PC-3 (cell line): ENCODE measurements around the gene RBM20. TPM values are rescaled to one million over a fixed set of nuclear protein-coding genes. Genes with fewer than 3 reads are reported as not detected.
"Not testable (repeated sequence)": the region's sequence is repeated elsewhere in the genome, so short reads cannot be mapped to it uniquely, and the experiment has no call there.

Experiments
- ATAC-seq: fragments of 200-7000 bp; cut with Tn5 transposase; 2 replicates; pipeline ENCODE4 v1.9.1; 2020; ENCODE audit warnings: mild to moderate bottlenecking, moderate library complexity
- BruUV-seq: library from RNA; stranded (reverse); fragments of 400-500 nt; replicated peaks from 2 replicates; lab custom pipeline; 2021; lab: Mats Ljungman, UMichigan
- CTCF ChIA-PET: fragments of 300-600 bp; sonication (Branson Sonifier 250); formaldehyde crosslinking; loops from one replicate; lab custom pipeline; 2022; ENCODE audit warnings: antibody characterized with exemption; lab: Charles Lee
- POLR2A ChIA-PET: fragments of 300-600 bp; sonication (Branson Sonifier 250); formaldehyde crosslinking; loops from one replicate; lab custom pipeline; 2022; ENCODE audit warnings: antibody characterized with exemption; ENCODE audit not compliant: unreplicated experiment; lab: Charles Lee
- DNase-seq: peaks from one replicate; pipeline ENCODE4 v3.0.0-alpha.2; 2015
- H2AFZ ChIP-seq: fragments of 300-600 bp; sonication (generic); 2 replicates; pipeline ENCODE4 v1.6.0; 2016; ENCODE audit warnings: antibody characterized with exemption, low read length
- H3F3A ChIP-seq: fragments of 300-600 bp; sonication (generic); one replicate; pipeline ENCODE4 v1.6.0; 2017; ENCODE audit warnings: antibody characterized with exemption, low read length, control low read depth, mild to moderate bottlenecking; ENCODE audit not compliant: unreplicated experiment
- H3K27ac ChIP-seq: fragments of 300-600 bp; sonication (generic); 2 replicates; pipeline ENCODE4 v1.5.1; 2016; ENCODE audit warnings: mild to moderate bottlenecking, low read length
- H3K27me3 ChIP-seq: fragments of 300-600 bp; sonication (generic); 2 replicates; pipeline ENCODE4 v1.6.1; 2016; ENCODE audit warnings: low read length, mixed read lengths
- H3K36me3 ChIP-seq: fragments of 300-600 bp; sonication (generic); 2 replicates; pipeline ENCODE4 v1.6.1; 2016; ENCODE audit warnings: low read depth, mixed run types, low read length, mixed read lengths
- H3K4me1 ChIP-seq: fragments of 300-600 bp; sonication (generic); 2 replicates; pipeline ENCODE4 v1.5.1; 2016; ENCODE audit warnings: low read length; ENCODE audit not compliant: insufficient read depth
- H3K4me2 ChIP-seq: fragments of 300-600 bp; sonication (generic); 2 replicates; pipeline ENCODE4 v1.6.0; 2016; ENCODE audit warnings: low read length
- H3K4me3 ChIP-seq: fragments of 300-600 bp; sonication (generic); 2 replicates; pipeline ENCODE4 v1.5.1; 2016; ENCODE audit warnings: mild to moderate bottlenecking, low read length, mixed read lengths
- H3K79me2 ChIP-seq: fragments of 300-600 bp; sonication (generic); 2 replicates; pipeline ENCODE4 v1.6.1; 2017; ENCODE audit warnings: low read length, mixed read lengths
- H3K9ac ChIP-seq: fragments of 300-600 bp; sonication (generic); 2 replicates; pipeline ENCODE4 v1.6.0; 2016; ENCODE audit warnings: mild to moderate bottlenecking, low read length
- H3K9me2 ChIP-seq: fragments of 300-600 bp; sonication (generic); replicated peaks from 2 replicates; pipeline ENCODE4 v1.6.1; 2016; ENCODE audit warnings: mixed run types, low read length, mixed read lengths
- H3K9me3 ChIP-seq: fragments of 300-600 bp; sonication (generic); 2 replicates; pipeline ENCODE4 v1.6.1; 2016; ENCODE audit warnings: low read length, mixed read lengths
- H4K20me1 ChIP-seq: fragments of 300-600 bp; sonication (generic); 2 replicates; pipeline ENCODE4 v1.6.1; 2016; ENCODE audit warnings: low read length, mixed read lengths
- EZH2 ChIP-seq: fragments of 300-600 bp; sonication (generic); IDR thresholded peaks from one replicate; pipeline ENCODE4 v1.6.1; 2017; ENCODE audit warnings: antibody characterized with exemption, mild to moderate bottlenecking, low read length; ENCODE audit not compliant: unreplicated experiment
- EZH2phosphoT487 ChIP-seq: fragments of 300-600 bp; sonication (generic); IDR thresholded peaks from 2 replicates; pipeline ENCODE4 v1.6.1; 2018; ENCODE audit warnings: mild to moderate bottlenecking, antibody characterized with exemption, low read length, borderline replicate concordance
- intact Hi-C: fragments of 100-400 bp; cut with micrococcal nuclease; formaldehyde crosslinking; loops from 2 replicates; pipeline ENCODE4 v1.9.0; 2023
- total RNA-seq: library from RNA; depleted of rRNA; stranded (reverse); fragments of >200 nt; gene quantifications from 2 replicates; pipeline ENCODE4 v1.2.3, GENCODE V29; 2014
- TF ChIP-seq, protein P1 (sequence below): fragments of 300-600 bp; sonication (generic); conservative IDR thresholded peaks from 2 replicates; pipeline ENCODE4 v1.5.1; 2017; ENCODE audit warnings: antibody characterized with exemption, low read depth, mild to moderate bottlenecking, low read length

Gene RBM20
- total RNA-seq, 1 experiment from 2014 or later: 0.40 TPM

- peak; percentile 86 for ATAC-seq
Measured at GRCh38 chr10:110609605-110610004, 34.5 kb upstream of the RBM20 start.

DNA sequence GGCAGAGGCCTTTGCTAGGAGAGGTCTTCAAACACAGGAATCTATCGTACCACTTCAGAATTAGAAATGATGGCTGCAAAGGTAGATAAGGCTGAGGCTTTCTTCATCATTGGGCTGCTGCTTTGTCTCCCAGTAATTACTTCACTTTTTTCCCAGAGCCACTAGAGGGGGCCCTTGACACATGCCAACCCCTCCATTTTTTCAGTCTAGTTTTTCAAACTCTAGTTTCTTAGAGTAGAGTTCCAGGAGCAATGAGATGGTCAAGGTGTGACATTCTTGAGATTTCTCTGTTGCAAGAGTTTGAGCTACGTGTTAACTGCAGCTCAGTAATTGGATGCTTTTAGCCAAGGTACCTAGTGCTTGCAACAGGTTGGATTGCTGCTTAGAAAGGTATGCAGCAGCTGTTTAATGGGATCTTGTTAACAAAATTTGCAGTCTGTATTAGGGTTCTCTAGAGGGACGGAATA lies 33.8 kb upstream of the RBM20 start:
- H3K4me2 ChIP-seq: no peak overlapping the region
- DNase-seq (peak; percentile 60), ATAC-seq (peak; percentile 78)
- no TSS peak for BruUV-seq
- no peaks in the 10 kb centered on the region for H3K79me2 ChIP-seq
- H3K9ac ChIP-seq: no peak overlapping the region
- intact Hi-C loops: loop anchor here (1.0 to 5.0 kb wide), 5 partner anchors 18 to 282 kb away; no protein-coding TSS in a partner anchor
- TF ChIP-seq, protein P1, sequence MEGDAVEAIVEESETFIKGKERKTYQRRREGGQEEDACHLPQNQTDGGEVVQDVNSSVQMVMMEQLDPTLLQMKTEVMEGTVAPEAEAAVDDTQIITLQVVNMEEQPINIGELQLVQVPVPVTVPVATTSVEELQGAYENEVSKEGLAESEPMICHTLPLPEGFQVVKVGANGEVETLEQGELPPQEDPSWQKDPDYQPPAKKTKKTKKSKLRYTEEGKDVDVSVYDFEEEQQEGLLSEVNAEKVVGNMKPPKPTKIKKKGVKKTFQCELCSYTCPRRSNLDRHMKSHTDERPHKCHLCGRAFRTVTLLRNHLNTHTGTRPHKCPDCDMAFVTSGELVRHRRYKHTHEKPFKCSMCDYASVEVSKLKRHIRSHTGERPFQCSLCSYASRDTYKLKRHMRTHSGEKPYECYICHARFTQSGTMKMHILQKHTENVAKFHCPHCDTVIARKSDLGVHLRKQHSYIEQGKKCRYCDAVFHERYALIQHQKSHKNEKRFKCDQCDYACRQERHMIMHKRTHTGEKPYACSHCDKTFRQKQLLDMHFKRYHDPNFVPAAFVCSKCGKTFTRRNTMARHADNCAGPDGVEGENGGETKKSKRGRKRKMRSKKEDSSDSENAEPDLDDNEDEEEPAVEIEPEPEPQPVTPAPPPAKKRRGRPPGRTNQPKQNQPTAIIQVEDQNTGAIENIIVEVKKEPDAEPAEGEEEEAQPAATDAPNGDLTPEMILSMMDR: peak; percentile 78
- no peak for TF ChIP-seq EZH2
- TF ChIP-seq EZH2phosphoT487: no peak
- H2AFZ ChIP-seq: no peak overlapping the region
- no peak overlapping the region for H3K4me3 ChIP-seq
- H3K9me2 ChIP-seq: no peaks in the 10 kb centered on the region
- no peak overlapping the region for H3K27ac ChIP-seq
- no peaks in the 10 kb centered on the region for H3K4me1 ChIP-seq
- no peaks in the 10 kb centered on the region for H4K20me1 ChIP-seq
- POLR2A ChIA-PET: no interaction called here
- no peaks in the 10 kb centered on the region for H3K9me3 ChIP-seq
- CTCF ChIA-PET: interaction anchor here (1.1 to 1.8 kb wide), 2 partner anchors 62 to 136 kb away, joined by 3 to 7 read pairs; no protein-coding TSS in a partner anchor
- no peaks in the 10 kb centered on the region for H3F3A ChIP-seq
- no peaks in the 10 kb centered on the region for H3K36me3 ChIP-seq
- H3K27me3 ChIP-seq: no peaks in the 10 kb centered on the region

More at GRCh38 chr10:110609605-110610004, 34.5 kb upstream of the RBM20 start:
- BruUV-seq: no TSS peak
- POLR2A ChIA-PET: no interaction called here
- Histone ChIP-seq H3K36me3 (peaks cover 1% of the 10 kb centered on the region; the same call in 1 of the 2 replicates), H3K9me2 (no peaks in the 10 kb centered on the region), H3K4me2 (no peak overlapping the region), H3F3A (no peaks in the 10 kb centered on the region), H3K79me2 (no peaks in the 10 kb centered on the region), H3K27me3 (no peaks in the 10 kb centered on the region), H3K27ac (no peak overlapping the region), H3K9ac (no peak overlapping the region), H3K9me3 (no peaks in the 10 kb centered on the region), H3K4me3 (no peak overlapping the region), H4K20me1 (no peaks in the 10 kb centered on the region), H2AFZ (no peak overlapping the region), H3K4me1 (no peaks in the 10 kb centered on the region)
- intact Hi-C loops: loop anchor here (1.0 to 5.0 kb wide), 5 partner anchors 19 to 283 kb away; no protein-coding TSS in a partner anchor
- DNase-seq: peak; percentile 26
- CTCF ChIA-PET: interaction anchor here (0.6 kb wide), 1 partner anchor 96 kb away, joined by 13 read pairs; no protein-coding TSS in a partner anchor
- TF ChIP-seq EZH2 (no peak), EZH2phosphoT487 (no peak)
- TF ChIP-seq, protein P1: no peak; the same call in 1 of the 2 replicates

DNA sequence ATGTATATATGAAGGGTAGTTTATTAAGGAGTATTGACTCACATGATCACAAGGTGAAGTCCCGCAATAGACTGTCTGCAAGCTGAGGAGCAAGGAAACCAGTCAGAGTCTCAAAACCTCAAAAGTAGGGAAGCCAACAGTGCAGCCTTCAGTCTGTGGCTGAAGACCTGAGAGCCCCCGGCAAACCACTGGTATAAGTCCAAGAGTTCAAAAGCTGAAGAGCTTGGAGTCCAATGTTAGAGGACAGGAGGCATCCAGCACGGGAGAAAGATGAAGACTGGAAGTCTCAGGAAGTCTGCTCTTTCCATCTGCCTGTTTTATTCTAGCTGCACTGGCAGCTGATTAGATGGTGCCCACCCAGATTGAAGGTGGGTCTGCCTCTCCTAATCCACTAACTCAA lies 33.4 kb upstream of the RBM20 start:
- H3K4me2 ChIP-seq, H3K4me3 ChIP-seq, DNase-seq, H3F3A ChIP-seq, BruUV-seq, H4K20me1 ChIP-seq, H2AFZ ChIP-seq, H3K9ac ChIP-seq, H3K36me3 ChIP-seq, ATAC-seq, POLR2A ChIA-PET, H3K27me3 ChIP-seq, H3K9me2 ChIP-seq, H3K4me1 ChIP-seq, H3K27ac ChIP-seq, H3K79me2 ChIP-seq, H3K9me3 ChIP-seq: not testable (repeated sequence)
- CTCF ChIA-PET: interaction anchor here (1.1 to 1.8 kb wide), 2 partner anchors 61 to 136 kb away, joined by 3 to 7 read pairs; no protein-coding TSS in a partner anchor
- intact Hi-C loops: loop anchor here (1.0 to 5.0 kb wide), 5 partner anchors 18 to 282 kb away; no protein-coding TSS in a partner anchor
